H9 (cell line): ENCODE results near the gene IER5. TPM values are rescaled to one million over a fixed set of nuclear protein-coding genes. Genes with fewer than 3 reads are reported as not detected.

ENCODE experiments used
- DNase-seq: peaks from one replicate; pipeline ENCODE4 v3.0.0-alpha.2; 2017
- H2AFZ ChIP-seq: one replicate; pipeline ENCODE4 v1.6.1; 2013; ENCODE audit warnings: mild to moderate bottlenecking, low read length, control low read depth, moderate library complexity
- H2AK5ac ChIP-seq: 2 replicates; pipeline ENCODE4 v1.6.1; 2013; ENCODE audit warnings: low read length, control low read depth, mixed read lengths; ENCODE audit not compliant: insufficient read length
- H2BK120ac ChIP-seq: one replicate; pipeline ENCODE4 v1.6.1; 2013; ENCODE audit warnings: low read depth, mild to moderate bottlenecking, low read length, control low read depth, inconsistent platforms; ENCODE audit not compliant: poor library complexity, severe bottlenecking
- H2BK12ac ChIP-seq: 2 replicates; pipeline ENCODE4 v1.6.1; 2013; ENCODE audit warnings: low read length, control low read depth, mixed read lengths, low read depth; ENCODE audit not compliant: insufficient read length
- H2BK15ac ChIP-seq: 2 replicates; pipeline ENCODE4 v1.6.1; 2013; ENCODE audit warnings: low read depth, low read length, control low read depth
- H2BK20ac ChIP-seq: one replicate; pipeline ENCODE4 v1.6.1; 2013; ENCODE audit warnings: low read depth, mild to moderate bottlenecking, low read length, control low read depth, inconsistent platforms; ENCODE audit not compliant: poor library complexity, severe bottlenecking
- H2BK5ac ChIP-seq: 2 replicates; pipeline ENCODE4 v1.6.1; 2013; ENCODE audit warnings: low read length, control low read depth, mixed read lengths; ENCODE audit not compliant: insufficient read length
- H3K14ac ChIP-seq: 2 replicates; pipeline ENCODE4 v1.6.1; 2013; ENCODE audit warnings: low read length, control low read depth; ENCODE audit not compliant: insufficient read depth
- H3K18ac ChIP-seq: 2 replicates; pipeline ENCODE4 v1.6.1; 2013; ENCODE audit warnings: low read depth, mild to moderate bottlenecking, mixed read lengths, low read length, control low read depth; ENCODE audit not compliant: insufficient read length
- H3K23ac ChIP-seq: 2 replicates; pipeline ENCODE4 v1.6.1; 2013; ENCODE audit warnings: low read length, control low read depth, mixed read lengths, low read depth; ENCODE audit not compliant: insufficient read length
- H3K23me2 ChIP-seq: 2 replicates; pipeline ENCODE4 v1.6.1; 2013; ENCODE audit warnings: low read depth, mild to moderate bottlenecking, mixed read lengths, low read length, control low read depth; ENCODE audit not compliant: insufficient read length, poor library complexity, severe bottlenecking
- H3K27ac ChIP-seq: 2 replicates; pipeline ENCODE4 v1.5.1; 2013; ENCODE audit warnings: low read length, control low read depth, mixed read lengths, low read depth; ENCODE audit not compliant: insufficient read length
- H3K27me3 ChIP-seq: 2 replicates; pipeline ENCODE4 v1.6.1; 2013; ENCODE audit warnings: low read length, control low read depth, inconsistent platforms; ENCODE audit not compliant: insufficient read depth
- H3K4ac ChIP-seq: 2 replicates; pipeline ENCODE4 v1.6.1; 2013; ENCODE audit warnings: low read depth, mild to moderate bottlenecking, control low read depth, inconsistent platforms, low read length, moderate library complexity
- H3K4me1 ChIP-seq: 2 replicates; pipeline ENCODE4 v1.6.1; 2013; ENCODE audit warnings: low read length, control low read depth, inconsistent platforms; ENCODE audit not compliant: insufficient read depth
- H3K4me2 ChIP-seq: 2 replicates; pipeline ENCODE4 v1.6.1; 2013; ENCODE audit warnings: low read length, control low read depth, mixed read lengths; ENCODE audit not compliant: insufficient read length, insufficient read depth
- H3K56ac ChIP-seq: 2 replicates; pipeline ENCODE4 v1.6.1; 2013; ENCODE audit warnings: low read depth, mild to moderate bottlenecking, mixed read lengths, low read length, control low read depth; ENCODE audit not compliant: insufficient read length
- H3K79me1 ChIP-seq: 2 replicates; pipeline ENCODE4 v1.6.1; 2013; ENCODE audit warnings: low read depth, mild to moderate bottlenecking, moderate library complexity, low read length, control low read depth, inconsistent platforms; ENCODE audit not compliant: insufficient read depth, poor library complexity, severe bottlenecking
- H3K79me2 ChIP-seq: 2 replicates; pipeline ENCODE4 v1.6.1; 2013; ENCODE audit warnings: low read length, control low read depth, inconsistent platforms; ENCODE audit not compliant: insufficient read depth
- H3K9ac ChIP-seq: 2 replicates; pipeline ENCODE4 v1.6.1; 2013; ENCODE audit warnings: low read length, control low read depth, mixed read lengths; ENCODE audit not compliant: insufficient read length; ENCODE audit errors: extremely low read depth
- H3K9me3 ChIP-seq: one replicate; pipeline ENCODE4 v1.6.1; 2013; ENCODE audit warnings: low read depth, low read length, inconsistent platforms; ENCODE audit not compliant: control insufficient read depth
- H3T11ph ChIP-seq: one replicate; pipeline ENCODE4 v1.6.1; 2013; ENCODE audit warnings: mild to moderate bottlenecking, low read length, control low read depth, inconsistent platforms
- H4K20me1 ChIP-seq: one replicate; pipeline ENCODE4 v1.6.1; 2013; ENCODE audit not compliant: control insufficient read depth, insufficient read length, insufficient read depth
- H4K5ac ChIP-seq: 2 replicates; pipeline ENCODE4 v1.6.1; 2013; ENCODE audit warnings: low read depth, mild to moderate bottlenecking, mixed read lengths, low read length, control low read depth; ENCODE audit not compliant: insufficient read length
- H4K8ac ChIP-seq: replicated peaks from 2 replicates; pipeline ENCODE4 v1.6.1; 2013; ENCODE audit warnings: low read length, control low read depth, mixed read lengths, low read depth; ENCODE audit not compliant: insufficient read length
- H4K91ac ChIP-seq: 2 replicates; pipeline ENCODE4 v1.6.1; 2013; ENCODE audit warnings: low read depth, mild to moderate bottlenecking, moderate library complexity, mixed read lengths, low read length, control low read depth; ENCODE audit not compliant: insufficient read length
- H3K27ac Mint-ChIP-seq, 3 experiments: 2 replicates in 2 of 3; 3 replicates in 1 of 3; pipeline ENCODE4 v1.8.0; 2020 to 2021; ENCODE audit warnings: mixed read lengths in 3 of 3, mild to moderate bottlenecking in 1 of 3, moderate library complexity in 1 of 3
- H3K27me3 Mint-ChIP-seq: 2 replicates; pipeline ENCODE4 v1.8.0; 2021; ENCODE audit warnings: low read depth, mild to moderate bottlenecking, moderate library complexity, mixed read lengths
- H3K36me3 Mint-ChIP-seq, 3 experiments: 2 replicates in 2 of 3; 3 replicates in 1 of 3; pipeline ENCODE4 v1.8.0; 2020 to 2021; ENCODE audit warnings: low read depth in 3 of 3, mixed read lengths in 3 of 3; ENCODE audit not compliant: insufficient read depth in 1 of 3
- H3K4me1 Mint-ChIP-seq, 2 experiments: 2 replicates each; pipeline ENCODE4 v1.8.0; 2020; ENCODE audit warnings: mixed read lengths in 2 of 2
- H3K4me3 Mint-ChIP-seq, 2 experiments: 2 replicates in 1 of 2; 3 replicates in 1 of 2; pipeline ENCODE4 v1.8.0; 2020 to 2021; ENCODE audit warnings: mild to moderate bottlenecking in 2 of 2, mixed read lengths in 2 of 2, moderate library complexity in 1 of 2
- H3K9me3 Mint-ChIP-seq, 2 experiments: 2 replicates in 1 of 2; 3 replicates in 1 of 2; pipeline ENCODE4 v1.8.0; 2020; ENCODE audit warnings: mild to moderate bottlenecking in 2 of 2, mixed read lengths in 2 of 2, moderate library complexity in 1 of 2
- WGBS: extraction: QIAGEN DNeasy Blood & Tissue Kit; methylation state at CpG from one replicate; pipeline ENCODE4 v1.1.7; 2013; ENCODE audit warnings: missing lambda C conversion rate, low lambda C conversion rate, mixed read lengths; ENCODE audit not compliant: insufficient read length; ENCODE audit errors: extremely low coverage; 5-methylcytosine and 5-hydroxymethylcytosine counted together
- total RNA-seq: library from RNA; stranded (reverse); gene quantifications from 2 replicates; pipeline ENCODE4 v1.2.1, GENCODE V29; 2021
- TF ChIP-seq, protein P1 (sequence below): fragments of 200-600 bp; sonication (generic); conservative IDR thresholded peaks from 3 replicates; pipeline ENCODE4 v1.8.0; 2021; ENCODE audit warnings: antibody characterized with exemption, mild to moderate bottlenecking

IER5 gene
- total RNA-seq, 1 experiment from 2014 or later, result 6.7 TPM

- H3K18ac ChIP-seq, result no peak overlapping the region
- no CpG with 5 or more reads among the region's 5 CpGs for WGBS
- Mint-ChIP-seq H3K27me3 (peaks cover 37% of the 10 kb centered on the region), H3K27ac (no peak overlapping the region), H3K4me3 (no peak overlapping the region; a peak in 1 of 5 replicates), H3K4me1 (peaks cover 26 to 27% of the 10 kb centered on the region in 2 experiments), H3K9me3 (peaks cover 0 to 2% of the 10 kb centered on the region in 2 experiments; a peak in 1 of 5 replicates), H3K36me3 (peaks cover 0 to 2% (median 2%) of the 10 kb centered on the region in 3 experiments; a peak in 3 of 7 replicates)
- H2BK5ac ChIP-seq, result no peak overlapping the region
- no peak overlapping the region for H4K8ac ChIP-seq
- no peak overlapping the region for H3K56ac ChIP-seq
- no peaks in the 10 kb centered on the region for H3K79me1 ChIP-seq
- no peak overlapping the region for H3K9ac ChIP-seq
- H3K23ac ChIP-seq, result no peak overlapping the region
- peaks cover 2% of the 10 kb centered on the region for H4K20me1 ChIP-seq
- H2BK12ac ChIP-seq, result no peak overlapping the region
- no peak overlapping the region for H3T11ph ChIP-seq
- H4K5ac ChIP-seq, result no peak overlapping the region
- H4K91ac ChIP-seq, result no peak overlapping the region
- H2BK15ac ChIP-seq, result no peak overlapping the region
- H3K4ac ChIP-seq, result no peak overlapping the region
- no peak overlapping the region for H2AFZ ChIP-seq
- H3K4me2 ChIP-seq, result no peak overlapping the region
- no peak overlapping the region for H3K27ac ChIP-seq
- no peaks in the 10 kb centered on the region for H3K9me3 ChIP-seq
- H2AK5ac ChIP-seq, result no peak overlapping the region
- DNase-seq, result no peak
- H3K79me2 ChIP-seq, result no peaks in the 10 kb centered on the region
- TF ChIP-seq, protein P1, sequence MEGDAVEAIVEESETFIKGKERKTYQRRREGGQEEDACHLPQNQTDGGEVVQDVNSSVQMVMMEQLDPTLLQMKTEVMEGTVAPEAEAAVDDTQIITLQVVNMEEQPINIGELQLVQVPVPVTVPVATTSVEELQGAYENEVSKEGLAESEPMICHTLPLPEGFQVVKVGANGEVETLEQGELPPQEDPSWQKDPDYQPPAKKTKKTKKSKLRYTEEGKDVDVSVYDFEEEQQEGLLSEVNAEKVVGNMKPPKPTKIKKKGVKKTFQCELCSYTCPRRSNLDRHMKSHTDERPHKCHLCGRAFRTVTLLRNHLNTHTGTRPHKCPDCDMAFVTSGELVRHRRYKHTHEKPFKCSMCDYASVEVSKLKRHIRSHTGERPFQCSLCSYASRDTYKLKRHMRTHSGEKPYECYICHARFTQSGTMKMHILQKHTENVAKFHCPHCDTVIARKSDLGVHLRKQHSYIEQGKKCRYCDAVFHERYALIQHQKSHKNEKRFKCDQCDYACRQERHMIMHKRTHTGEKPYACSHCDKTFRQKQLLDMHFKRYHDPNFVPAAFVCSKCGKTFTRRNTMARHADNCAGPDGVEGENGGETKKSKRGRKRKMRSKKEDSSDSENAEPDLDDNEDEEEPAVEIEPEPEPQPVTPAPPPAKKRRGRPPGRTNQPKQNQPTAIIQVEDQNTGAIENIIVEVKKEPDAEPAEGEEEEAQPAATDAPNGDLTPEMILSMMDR, result no peak
- no peak overlapping the region for H2BK20ac ChIP-seq
- peaks cover 9% of the 10 kb centered on the region for H3K27me3 ChIP-seq
- H2BK120ac ChIP-seq, result no peak overlapping the region
- 0 out of 2 replicates have a peak, but pooled peaks cover 3% of the 10 kb centered on the region for H3K4me1 ChIP-seq
- H3K14ac ChIP-seq, result no peak overlapping the region
- H3K23me2 ChIP-seq, result peaks cover 14% of the 10 kb centered on the region
Measured at GRCh38 chr1:181086926-181087325, 1.6 kb upstream of the IER5 start.
